Measurements from ENCODE around the gene FREM1. TPM values are rescaled to one million over a fixed set of nuclear protein-coding genes. Genes with fewer than 3 reads are reported as not detected.
A peak's percentile ranks its signal among the peaks of the same experiment; 100 is the strongest.

The FREM1 gene
- total RNA-seq, 1 experiment from 2014 or later = 1.2 TPM

GRCh38 chr9:14719231-14719923 lies 190.9 kb downstream of the FREM1 start:
- no peaks in the 10 kb centered on the region for H3K79me2 ChIP-seq (ENCODE audit: low read length)
- H3K9me2 ChIP-seq (replicated peaks; ENCODE audit: low read length) = no peaks in the 10 kb centered on the region
- H3K4me2 ChIP-seq (ENCODE audit: low read length) = no peak overlapping the region
- no peaks in the 10 kb centered on the region for H3F3A ChIP-seq (ENCODE audit: low read length, unreplicated experiment)
- H3K9ac ChIP-seq (ENCODE audit: low read length) = no peak overlapping the region
- no peak for ATAC-seq
- no peaks in the 10 kb centered on the region for H4K20me1 ChIP-seq (ENCODE audit: low read length)
- no peaks in the 10 kb centered on the region for H3K27me3 ChIP-seq (ENCODE audit: low read length)
- ChIA-PET POLR2A (ENCODE audit: unreplicated experiment) (no interaction called here), CTCF (no interaction called here)
- DNase-seq = no peak
- no peaks in the 10 kb centered on the region for H3K4me1 ChIP-seq (ENCODE audit: insufficient read depth, low read length)
- H3K4me3 ChIP-seq (ENCODE audit: low read length) = no peak overlapping the region
- TF ChIP-seq EZH2 (IDR thresholded peaks at IDR 0.05; ENCODE audit: low read length, unreplicated experiment) (no peak), EZH2phosphoT487 (IDR thresholded peaks at IDR 0.05; ENCODE audit: borderline replicate concordance, low read length) (no peak)
- TF ChIP-seq, protein P1, sequence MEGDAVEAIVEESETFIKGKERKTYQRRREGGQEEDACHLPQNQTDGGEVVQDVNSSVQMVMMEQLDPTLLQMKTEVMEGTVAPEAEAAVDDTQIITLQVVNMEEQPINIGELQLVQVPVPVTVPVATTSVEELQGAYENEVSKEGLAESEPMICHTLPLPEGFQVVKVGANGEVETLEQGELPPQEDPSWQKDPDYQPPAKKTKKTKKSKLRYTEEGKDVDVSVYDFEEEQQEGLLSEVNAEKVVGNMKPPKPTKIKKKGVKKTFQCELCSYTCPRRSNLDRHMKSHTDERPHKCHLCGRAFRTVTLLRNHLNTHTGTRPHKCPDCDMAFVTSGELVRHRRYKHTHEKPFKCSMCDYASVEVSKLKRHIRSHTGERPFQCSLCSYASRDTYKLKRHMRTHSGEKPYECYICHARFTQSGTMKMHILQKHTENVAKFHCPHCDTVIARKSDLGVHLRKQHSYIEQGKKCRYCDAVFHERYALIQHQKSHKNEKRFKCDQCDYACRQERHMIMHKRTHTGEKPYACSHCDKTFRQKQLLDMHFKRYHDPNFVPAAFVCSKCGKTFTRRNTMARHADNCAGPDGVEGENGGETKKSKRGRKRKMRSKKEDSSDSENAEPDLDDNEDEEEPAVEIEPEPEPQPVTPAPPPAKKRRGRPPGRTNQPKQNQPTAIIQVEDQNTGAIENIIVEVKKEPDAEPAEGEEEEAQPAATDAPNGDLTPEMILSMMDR (conservative IDR thresholded peaks at IDR 0.05; ENCODE audit: low read depth, low read length) = no peak
- H3K27ac ChIP-seq (ENCODE audit: low read length) = no peak overlapping the region
- H3K36me3 ChIP-seq (ENCODE audit: low read depth, low read length) = no peaks in the 10 kb centered on the region
- BruUV-seq (replicated peaks) = no TSS peak
- H3K9me3 ChIP-seq (ENCODE audit: low read length) = no peaks in the 10 kb centered on the region
- H2AFZ ChIP-seq (ENCODE audit: low read length) = no peak overlapping the region
- intact Hi-C loops (cut with micrococcal nuclease) = no loop called here

DNA sequence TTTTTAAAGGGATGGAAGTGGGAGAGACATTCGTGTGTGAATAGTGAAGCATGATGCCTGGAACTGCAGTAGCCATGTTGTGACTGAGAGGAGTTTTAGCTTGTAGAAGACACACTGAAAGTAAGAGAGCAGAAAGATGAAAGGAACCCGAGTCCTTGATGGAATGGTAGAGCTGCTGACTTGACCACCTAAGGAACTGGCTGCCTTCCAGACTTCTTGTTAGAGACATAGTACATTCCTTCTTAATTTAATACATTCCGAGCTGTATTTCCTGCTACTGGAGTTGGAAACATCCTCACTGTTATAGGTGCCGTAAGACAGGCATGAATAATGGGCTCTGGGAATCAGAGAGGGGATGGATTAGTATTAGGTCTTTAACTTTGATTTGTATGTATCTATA lies 195.1 kb downstream of the FREM1 start:
- H3F3A ChIP-seq (ENCODE audit: low read length, unreplicated experiment) = no peaks in the 10 kb centered on the region
- H3K36me3 ChIP-seq (ENCODE audit: low read depth, low read length) = no peaks in the 10 kb centered on the region
- no peak overlapping the region for H2AFZ ChIP-seq (ENCODE audit: low read length)
- H3K27me3 ChIP-seq (ENCODE audit: low read length) = no peaks in the 10 kb centered on the region
- no peak overlapping the region for H3K9ac ChIP-seq (ENCODE audit: low read length)
- ChIA-PET POLR2A (ENCODE audit: unreplicated experiment) (no interaction called here), CTCF (no interaction called here)
- peaks cover 23% of the 10 kb centered on the region for H3K4me1 ChIP-seq (ENCODE audit: insufficient read depth, low read length)
- no peak overlapping the region for H3K4me2 ChIP-seq (ENCODE audit: low read length)
- H3K9me2 ChIP-seq (replicated peaks; ENCODE audit: low read length) = no peaks in the 10 kb centered on the region
- no peak overlapping the region for H3K4me3 ChIP-seq (ENCODE audit: low read length)
- ATAC-seq (no peak), DNase-seq (no peak)
- BruUV-seq (replicated peaks) = no TSS peak
- no peaks in the 10 kb centered on the region for H3K9me3 ChIP-seq (ENCODE audit: low read length)
- intact Hi-C loops (cut with micrococcal nuclease) = no loop called here
- no peak for TF ChIP-seq EZH2phosphoT487 (IDR thresholded peaks at IDR 0.05; ENCODE audit: borderline replicate concordance, low read length)
- no peaks in the 10 kb centered on the region for H3K79me2 ChIP-seq (ENCODE audit: low read length)
- no peaks in the 10 kb centered on the region for H4K20me1 ChIP-seq (ENCODE audit: low read length)
- H3K27ac ChIP-seq (ENCODE audit: low read length) = no peak overlapping the region

DNA sequence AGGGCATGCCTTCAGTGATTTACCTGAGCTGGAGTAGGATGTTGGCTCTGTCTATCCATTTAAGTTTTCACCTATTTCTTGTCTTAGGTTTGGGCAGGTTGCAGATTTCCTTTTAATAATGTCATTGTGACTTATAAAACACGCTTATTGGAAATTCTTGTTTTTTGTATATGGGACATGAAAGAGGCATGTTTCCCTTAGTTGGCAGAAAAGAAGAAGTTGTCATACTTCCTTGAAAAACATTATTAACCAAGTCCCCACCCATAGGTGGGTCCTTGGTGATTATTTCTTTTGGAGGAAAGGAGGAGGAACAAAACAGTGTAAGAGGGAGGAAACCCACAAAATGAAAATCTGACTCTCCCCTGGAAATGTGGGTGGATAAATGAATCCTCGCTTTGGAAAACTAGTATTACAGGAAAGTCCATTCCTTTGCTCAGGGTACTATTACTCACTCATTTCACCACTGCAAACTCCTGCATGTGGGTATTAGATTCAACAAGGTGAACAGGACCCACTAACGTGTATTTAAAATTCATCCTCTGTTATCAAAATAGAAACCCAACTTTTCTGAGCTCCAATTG lies 197.0 kb downstream of the FREM1 start:
- Histone ChIP-seq H3K4me3 (ENCODE audit: low read length) (no peak overlapping the region), H3K4me1 (ENCODE audit: insufficient read depth, low read length) (peaks cover 23% of the 10 kb centered on the region), H3K4me2 (ENCODE audit: low read length) (peak overlapping the region; percentile 55), H2AFZ (ENCODE audit: low read length) (0 out of 2 replicates have a peak overlapping the region, but pooled peaks have one; percentile 37), H3F3A (ENCODE audit: low read length, unreplicated experiment) (no peaks in the 10 kb centered on the region), H3K27ac (ENCODE audit: low read length) (0 out of 2 replicates have a peak overlapping the region, but pooled peaks have one; percentile 12), H3K9me2 (replicated peaks; ENCODE audit: low read length) (no peaks in the 10 kb centered on the region), H3K9ac (ENCODE audit: low read length) (no peak overlapping the region), H4K20me1 (ENCODE audit: low read length) (no peaks in the 10 kb centered on the region), H3K27me3 (ENCODE audit: low read length) (no peaks in the 10 kb centered on the region), H3K36me3 (ENCODE audit: low read depth, low read length) (no peaks in the 10 kb centered on the region), H3K79me2 (ENCODE audit: low read length) (no peaks in the 10 kb centered on the region), H3K9me3 (ENCODE audit: low read length) (no peaks in the 10 kb centered on the region)
- intact Hi-C loops (cut with micrococcal nuclease) = no loop called here
- ChIA-PET POLR2A (ENCODE audit: unreplicated experiment) (no interaction called here), CTCF (no interaction called here)
- peak; percentile 42; the same call in 1 of the 2 replicates for ATAC-seq
- no TSS peak for BruUV-seq (replicated peaks)
- DNase-seq = peak; percentile 76
- TF ChIP-seq EZH2phosphoT487 (IDR thresholded peaks at IDR 0.05; ENCODE audit: borderline replicate concordance, low read length) (no peak), EZH2 (IDR thresholded peaks at IDR 0.05; ENCODE audit: low read length, unreplicated experiment) (no peak)
- TF ChIP-seq, protein P1 (conservative IDR thresholded peaks at IDR 0.05; ENCODE audit: low read depth, low read length) = no peak

All from PC-3 (cell line).